Stimulated activated CD4-positive, alpha-beta T cell treated with anti-CD3 and anti-CD28 coated beads, Interleukin-15, amount 100 ng/mL, for 1 hour (primary cell): Measurements from ENCODE around the gene SLC52A1.
A peak's percentile ranks its signal among the peaks of the same experiment; 100 is the strongest.
"Not testable (repeated sequence)": the region's sequence is repeated elsewhere in the genome, so short reads cannot be mapped to it uniquely, and the experiment has no call there.

Source experiments
- DNase-seq, 2 donors: peaks; one replicate each; pipeline ENCODE4 v3.0.0-alpha.2; 2020; ENCODE audit warnings: low read depth in 1 of 2, low spot score in 1 of 2

The SLC52A1 gene

DNA sequence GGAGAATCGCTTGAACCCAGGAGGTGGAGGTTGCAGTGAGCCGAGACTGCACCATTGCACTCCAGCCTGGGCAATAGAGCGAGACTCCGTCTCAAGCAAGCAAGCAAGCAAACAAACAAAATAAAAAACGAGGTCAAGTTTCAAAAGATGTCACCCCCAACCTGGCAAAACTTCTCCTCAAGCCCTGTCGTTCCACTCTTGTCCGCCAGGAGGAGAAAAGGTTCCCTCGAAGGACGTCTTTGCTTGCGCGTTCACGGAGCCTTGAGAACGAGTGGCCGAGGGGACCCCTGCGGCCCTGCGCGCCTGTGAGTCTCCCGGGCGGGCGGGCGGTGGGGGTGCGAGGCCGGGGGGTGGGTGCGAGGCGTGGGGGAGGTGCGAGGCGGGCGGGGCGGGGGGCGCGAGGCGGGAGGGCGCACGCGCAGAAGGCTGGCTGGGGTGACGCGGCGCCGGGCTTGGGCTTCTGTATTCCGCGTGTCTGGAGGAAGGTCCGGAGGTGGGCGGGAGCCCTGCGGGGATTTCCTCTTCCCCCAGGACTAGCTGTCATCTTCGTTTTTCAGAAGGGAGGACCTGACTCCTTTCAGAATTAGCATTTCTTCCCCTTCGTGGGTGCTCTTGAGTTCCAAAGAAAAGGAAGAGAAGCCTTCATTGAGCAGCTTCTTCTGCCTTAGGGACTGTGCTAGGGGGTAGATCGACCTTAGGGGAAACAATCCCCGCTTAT lies 3.7 kb downstream of the SLC52A1 start:
- peak; percentile 64 to 79 for DNase-seq

DNA sequence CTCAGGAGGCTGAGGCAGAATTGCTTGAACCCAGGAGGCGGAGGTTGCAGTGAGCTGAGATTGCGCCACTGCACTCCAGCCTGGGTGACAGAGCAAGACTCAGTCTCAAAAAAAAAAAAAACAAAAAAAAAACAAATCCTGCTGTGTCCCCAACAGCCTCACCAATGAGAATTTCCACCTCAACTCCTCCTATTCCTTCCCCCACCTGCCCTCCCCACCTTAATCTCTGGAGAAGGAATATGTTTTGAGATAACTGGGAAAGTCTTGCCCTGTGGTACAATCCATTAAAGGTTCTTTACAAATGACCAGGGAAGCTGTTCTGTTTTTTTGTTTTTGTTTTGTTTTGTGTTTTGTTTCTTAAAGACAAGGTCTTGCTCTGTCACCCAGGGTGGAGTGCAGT lies 5.1 kb downstream of the SLC52A1 start:
- not testable (repeated sequence) for DNase-seq

DNA sequence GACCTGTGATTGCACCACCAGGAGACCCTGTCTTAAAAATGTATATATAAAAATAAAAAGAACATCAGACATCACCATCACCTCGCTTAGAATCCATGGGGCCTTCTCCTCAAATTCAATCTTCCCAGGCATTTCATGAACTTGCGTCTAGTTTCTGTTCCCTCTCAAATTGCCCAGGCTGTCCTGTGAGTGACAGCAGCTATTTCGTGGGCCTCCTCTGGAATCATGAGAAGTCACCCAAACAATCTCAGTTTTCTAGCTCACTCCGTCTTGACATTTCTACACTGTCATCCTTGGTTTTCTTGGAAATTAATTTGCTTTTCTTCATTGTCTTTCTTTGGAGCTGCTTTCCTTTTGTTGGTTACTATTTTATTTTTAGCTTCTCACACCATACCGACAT lies 7.3 kb downstream of the SLC52A1 start:
- no peak for DNase-seq

GRCh38 chr17:5027299-5027698 lies 7.9 kb downstream of the SLC52A1 start:
- no peak for DNase-seq

- DNase-seq: no peak
Measured at GRCh38 chr17:5024604-5025003, 10.6 kb downstream of the SLC52A1 start.

- DNase-seq: no peak
Measured at GRCh38 chr17:5023588-5024147, 11.6 kb downstream of the SLC52A1 start.

DNA sequence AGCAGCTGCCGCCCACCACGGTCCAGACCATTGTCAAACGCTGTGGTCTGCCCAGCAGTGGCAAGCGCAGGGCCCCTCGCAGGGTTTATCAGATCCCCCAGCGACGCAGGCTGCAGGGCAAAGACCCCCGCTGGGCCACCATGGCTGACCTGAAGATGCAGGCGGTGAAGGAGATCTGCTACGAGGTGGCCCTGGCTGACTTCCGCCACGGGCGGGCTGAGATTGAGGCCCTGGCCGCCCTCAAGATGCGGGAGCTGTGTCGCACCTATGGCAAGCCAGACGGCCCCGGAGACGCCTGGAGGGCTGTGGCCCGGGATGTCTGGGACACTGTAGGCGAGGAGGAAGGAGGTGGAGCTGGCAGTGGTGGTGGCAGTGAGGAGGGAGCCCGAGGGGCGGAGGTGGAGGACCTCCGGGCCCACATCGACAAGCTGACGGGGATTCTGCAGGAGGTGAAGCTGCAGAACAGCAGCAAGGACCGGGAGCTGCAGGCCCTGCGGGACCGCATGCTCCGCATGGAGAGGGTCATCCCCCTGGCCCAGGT lies 13.0 kb downstream of the SLC52A1 start:
- no peak for DNase-seq

- DNase-seq: no peak
Measured at GRCh38 chr17:5020502-5021023, 14.7 kb downstream of the SLC52A1 start.

- DNase-seq: peak in 1 of 2 donors; percentile 25
Measured at GRCh38 chr17:5019475-5019956, 15.7 kb downstream of the SLC52A1 start.

GRCh38 chr17:5014357-5014756 lies 20.9 kb downstream of the SLC52A1 start:
- DNase-seq: no peak

- no peak for DNase-seq
Measured at GRCh38 chr17:5011928-5012327, 23.3 kb downstream of the SLC52A1 start.

- DNase-seq: no peak
Measured at GRCh38 chr17:5003214-5003867, 31.9 kb downstream of the SLC52A1 start.

DNA sequence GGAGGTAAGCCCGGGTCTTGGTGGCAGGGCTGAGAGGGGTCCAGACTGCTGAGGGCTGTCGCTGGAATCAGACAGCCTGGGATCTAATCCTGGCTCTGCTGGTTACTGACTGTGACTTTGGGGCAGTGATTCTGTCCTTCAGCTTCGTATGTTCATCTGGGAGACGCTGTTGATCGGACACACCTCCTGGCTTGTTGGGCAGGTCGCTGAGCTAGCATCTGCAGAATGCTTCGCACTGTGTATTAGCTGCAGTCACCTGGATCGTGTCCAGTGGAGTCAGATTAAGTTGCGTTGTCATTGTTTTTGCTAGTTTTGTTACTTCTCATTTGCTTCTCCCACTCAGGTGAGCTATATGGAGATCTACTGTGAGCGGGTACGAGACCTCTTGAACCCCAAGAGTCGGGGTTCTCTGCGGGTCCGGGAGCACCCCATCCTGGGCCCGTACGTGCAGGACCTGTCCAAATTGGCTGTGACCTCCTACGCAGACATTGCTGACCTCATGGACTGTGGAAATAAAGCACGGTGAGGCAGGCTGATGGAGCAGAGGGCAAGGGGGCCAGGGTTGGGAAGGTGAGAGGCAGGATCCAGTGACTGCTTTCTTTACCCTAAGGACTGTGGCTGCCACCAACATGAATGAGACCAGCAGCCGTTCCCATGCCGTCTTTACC lies 33.0 kb downstream of the SLC52A1 start:
- no peak for DNase-seq

GRCh38 chr17:5000237-5000639 lies 35.0 kb downstream of the SLC52A1 start:
- no peak for DNase-seq

- no peak for DNase-seq
Measured at GRCh38 chr17:4999430-5000093, 35.7 kb downstream of the SLC52A1 start.

- DNase-seq: no peak
Measured at GRCh38 chr17:4998732-4999429, 36.3 kb downstream of the SLC52A1 start.

DNA sequence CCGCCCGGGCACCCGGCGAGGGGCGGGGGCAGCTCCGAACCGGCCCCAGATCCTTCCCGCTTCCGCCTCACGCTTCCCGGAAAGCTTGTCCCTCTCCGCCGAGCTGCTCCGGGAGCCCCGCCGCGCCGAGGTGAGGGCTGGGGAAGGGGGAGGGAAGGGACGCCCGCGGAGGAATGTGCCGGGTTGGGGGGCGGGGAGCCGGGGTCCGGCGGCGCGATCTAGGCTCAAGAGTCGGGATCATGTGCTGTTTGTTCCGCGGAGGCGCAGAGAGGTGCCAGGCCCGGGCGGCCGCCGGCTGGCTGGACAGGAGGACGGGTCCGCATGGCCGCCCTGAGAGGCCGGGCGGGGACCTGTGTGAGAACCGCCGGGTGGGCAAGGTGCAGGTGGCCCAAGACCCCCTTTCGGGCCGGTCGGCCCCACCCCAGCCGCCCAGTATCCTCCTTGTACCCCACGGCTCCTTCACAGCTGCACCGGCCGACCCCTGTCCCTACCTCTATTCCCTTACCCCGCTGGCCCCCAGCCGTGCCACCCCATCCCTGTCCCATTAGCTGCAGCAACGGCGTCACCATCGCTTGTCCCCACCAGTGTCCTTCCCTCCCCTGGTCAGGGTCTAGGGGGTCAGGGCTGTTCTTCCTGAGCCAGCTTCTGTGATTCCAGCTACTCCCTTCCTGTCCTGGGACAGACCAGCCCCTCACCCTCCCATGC lies 37.0 kb downstream of the SLC52A1 start:
- DNase-seq: no peak

DNA sequence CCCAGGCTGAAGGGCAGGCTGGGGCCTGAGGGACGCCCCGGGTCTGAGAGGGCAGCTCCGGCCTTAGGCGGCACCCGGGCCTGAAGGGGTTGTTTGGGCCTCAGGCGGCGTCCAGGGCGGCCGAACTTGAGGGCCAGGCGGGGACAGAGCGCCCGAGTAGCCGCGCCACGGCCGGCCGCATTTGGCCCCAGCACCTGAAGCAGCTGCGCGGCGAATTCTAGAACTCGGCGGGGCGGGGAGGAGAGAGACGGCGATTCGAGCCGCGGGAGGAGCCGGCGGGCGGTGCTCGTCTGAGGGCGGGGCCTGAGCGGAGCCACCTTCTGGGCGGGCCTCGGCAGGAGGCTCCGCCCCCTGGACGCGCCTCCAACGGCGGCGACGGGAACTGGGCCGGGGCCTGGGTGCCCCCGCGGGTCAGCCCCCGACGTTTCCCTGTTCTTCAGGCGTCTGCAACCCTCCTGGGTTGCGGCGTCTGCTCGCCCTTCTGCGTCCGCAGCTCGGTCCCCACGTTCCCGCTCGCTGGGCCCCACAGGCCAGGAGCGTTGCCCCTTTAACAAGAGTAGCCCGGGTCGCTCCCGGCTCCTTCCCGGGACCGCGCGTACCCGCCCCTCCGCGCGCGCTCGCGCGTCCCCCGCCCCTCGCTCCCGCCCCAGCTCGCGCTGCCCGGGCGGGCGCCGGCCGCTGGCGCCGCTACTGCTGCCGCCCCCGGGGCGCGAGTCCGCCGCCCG lies 37.8 kb downstream of the SLC52A1 start, which contains the start of the genes INCA1 and KIF1C:
TSS of gene INCA1 (minus strand) at position 221 of the 725 bp plus-strand sequence. CDS start 3,085 bp downstream, outside the sequence.
TSS of gene KIF1C (plus strand) at position 649 of the 725 bp plus-strand sequence. CDS start 2,297 bp downstream, outside the sequence.
- peak; percentile 84 for DNase-seq
